HL-60 (cell line): ENCODE measurements around the gene TRAP1.

Experiments used
- DNase-seq, 2 experiments: peaks; one replicate each; pipeline ENCODE4 v3.0.0-alpha.2; 2010 to 2020; ENCODE audit warnings: low read depth in 1 of 2, low spot score in 1 of 2
- H3K27ac ChIP-seq: fragments of 250-450 bp; sonication (Bioruptor Pico); replicated peaks from 2 replicates; pipeline ENCODE4 v1.5.1; 2020; ENCODE audit warnings: mild to moderate bottlenecking, moderate library complexity
- H3K27me3 ChIP-seq: fragments of 250-450 bp; sonication (Bioruptor Pico); 2 replicates; pipeline ENCODE4 v1.5.1; 2021; ENCODE audit warnings: mild to moderate bottlenecking, moderate library complexity; ENCODE audit not compliant: insufficient read depth, poor library complexity, severe bottlenecking
- H3K4me3 ChIP-seq: replicated peaks from 2 replicates; pipeline ENCODE4 v1.5.1; 2011; ENCODE audit warnings: mild to moderate bottlenecking, control low read depth, low read length; ENCODE audit not compliant: insufficient read depth
- CTCF ChIP-seq: IDR thresholded peaks from one replicate; pipeline ENCODE4 v1.5.1; 2011; ENCODE audit warnings: low read length, control low read depth, inconsistent platforms; ENCODE audit not compliant: insufficient read depth
- GABPA ChIP-seq: IDR thresholded peaks from 2 replicates; pipeline ENCODE4 v1.6.1; 2012; ENCODE audit warnings: low read depth
- POLR2AphosphoS5 ChIP-seq: IDR thresholded peaks from 2 replicates; pipeline ENCODE4 v1.6.1; 2012; ENCODE audit warnings: low read depth
- SPI1 ChIP-seq: IDR thresholded peaks from 2 replicates; pipeline ENCODE4 v1.6.1; 2012; ENCODE audit warnings: low read depth, mild to moderate bottlenecking, borderline replicate concordance
- TF ChIP-seq, protein P1 (sequence below): IDR thresholded peaks from 2 replicates; pipeline ENCODE4 v1.6.1; 2012; ENCODE audit warnings: low read depth; ENCODE audit not compliant: insufficient replicate concordance

Gene TRAP1

GRCh38 chr16:3701531-3701930 lies 15.8 kb downstream of the TRAP1 start:
- DNase-seq, result no peak
- TF ChIP-seq CTCF (no peak), POLR2AphosphoS5 (no peak), GABPA (no peak), SPI1 (no peak)
- TF ChIP-seq, protein P1, sequence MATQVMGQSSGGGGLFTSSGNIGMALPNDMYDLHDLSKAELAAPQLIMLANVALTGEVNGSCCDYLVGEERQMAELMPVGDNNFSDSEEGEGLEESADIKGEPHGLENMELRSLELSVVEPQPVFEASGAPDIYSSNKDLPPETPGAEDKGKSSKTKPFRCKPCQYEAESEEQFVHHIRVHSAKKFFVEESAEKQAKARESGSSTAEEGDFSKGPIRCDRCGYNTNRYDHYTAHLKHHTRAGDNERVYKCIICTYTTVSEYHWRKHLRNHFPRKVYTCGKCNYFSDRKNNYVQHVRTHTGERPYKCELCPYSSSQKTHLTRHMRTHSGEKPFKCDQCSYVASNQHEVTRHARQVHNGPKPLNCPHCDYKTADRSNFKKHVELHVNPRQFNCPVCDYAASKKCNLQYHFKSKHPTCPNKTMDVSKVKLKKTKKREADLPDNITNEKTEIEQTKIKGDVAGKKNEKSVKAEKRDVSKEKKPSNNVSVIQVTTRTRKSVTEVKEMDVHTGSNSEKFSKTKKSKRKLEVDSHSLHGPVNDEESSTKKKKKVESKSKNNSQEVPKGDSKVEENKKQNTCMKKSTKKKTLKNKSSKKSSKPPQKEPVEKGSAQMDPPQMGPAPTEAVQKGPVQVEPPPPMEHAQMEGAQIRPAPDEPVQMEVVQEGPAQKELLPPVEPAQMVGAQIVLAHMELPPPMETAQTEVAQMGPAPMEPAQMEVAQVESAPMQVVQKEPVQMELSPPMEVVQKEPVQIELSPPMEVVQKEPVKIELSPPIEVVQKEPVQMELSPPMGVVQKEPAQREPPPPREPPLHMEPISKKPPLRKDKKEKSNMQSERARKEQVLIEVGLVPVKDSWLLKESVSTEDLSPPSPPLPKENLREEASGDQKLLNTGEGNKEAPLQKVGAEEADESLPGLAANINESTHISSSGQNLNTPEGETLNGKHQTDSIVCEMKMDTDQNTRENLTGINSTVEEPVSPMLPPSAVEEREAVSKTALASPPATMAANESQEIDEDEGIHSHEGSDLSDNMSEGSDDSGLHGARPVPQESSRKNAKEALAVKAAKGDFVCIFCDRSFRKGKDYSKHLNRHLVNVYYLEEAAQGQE, result no peak
- no peak overlapping the region for H3K27ac ChIP-seq
- no peaks in the 10 kb centered on the region for H3K27me3 ChIP-seq
- no peak overlapping the region for H3K4me3 ChIP-seq

DNA sequence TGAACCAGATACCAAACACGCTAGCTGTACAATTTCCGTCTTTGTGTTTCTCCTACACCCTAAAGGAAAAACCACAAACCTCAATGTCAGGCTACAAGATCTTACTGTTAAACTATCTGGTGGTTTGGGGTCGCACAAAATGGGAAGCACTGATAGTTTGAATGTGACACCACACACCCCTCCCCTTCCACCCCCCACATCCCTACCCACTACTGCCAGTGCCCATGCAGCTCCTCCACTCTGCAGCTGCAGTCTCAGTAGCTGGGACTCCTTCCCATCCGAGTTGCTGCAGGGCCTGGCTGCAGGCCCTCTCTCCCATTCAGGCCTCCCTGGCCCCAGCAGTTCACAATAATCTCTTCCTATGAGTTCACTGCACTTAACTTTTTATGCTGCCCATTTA lies 18.4 kb downstream of the TRAP1 start:
- H3K27me3 ChIP-seq, result no peaks in the 10 kb centered on the region
- H3K27ac ChIP-seq, result no peak overlapping the region
- TF ChIP-seq GABPA (no peak), CTCF (no peak), SPI1 (no peak), POLR2AphosphoS5 (peak; percentile 92)
- TF ChIP-seq, protein P1, result no peak
- DNase-seq, result peak in 1 of 2 experiments; percentile 90
- H3K4me3 ChIP-seq, result no peak overlapping the region

- no peak for DNase-seq
- H3K27ac ChIP-seq, result no peak overlapping the region
- H3K27me3 ChIP-seq, result no peaks in the 10 kb centered on the region
- no peak for TF ChIP-seq CTCF
- no peak for TF ChIP-seq GABPA
- TF ChIP-seq, protein P1, result no peak
- no peak for TF ChIP-seq POLR2AphosphoS5
- no peak for TF ChIP-seq SPI1
- no peak overlapping the region for H3K4me3 ChIP-seq
These were observed 20.7 kb downstream of the TRAP1 start for GRCh38 chr16:3696425-3697218.
